Kidney capillary endothelial cell (primary cell): ENCODE results near the gene HAS3.
"Not testable (repeated sequence)": the region's sequence is repeated elsewhere in the genome, so short reads cannot be mapped to it uniquely, and the experiment has no call there.

ENCODE experiments used
- DNase-seq: peaks from one replicate; pipeline ENCODE4 v3.0.0-alpha.2; 2018; ENCODE audit warnings: low spot score

Gene HAS3

DNA sequence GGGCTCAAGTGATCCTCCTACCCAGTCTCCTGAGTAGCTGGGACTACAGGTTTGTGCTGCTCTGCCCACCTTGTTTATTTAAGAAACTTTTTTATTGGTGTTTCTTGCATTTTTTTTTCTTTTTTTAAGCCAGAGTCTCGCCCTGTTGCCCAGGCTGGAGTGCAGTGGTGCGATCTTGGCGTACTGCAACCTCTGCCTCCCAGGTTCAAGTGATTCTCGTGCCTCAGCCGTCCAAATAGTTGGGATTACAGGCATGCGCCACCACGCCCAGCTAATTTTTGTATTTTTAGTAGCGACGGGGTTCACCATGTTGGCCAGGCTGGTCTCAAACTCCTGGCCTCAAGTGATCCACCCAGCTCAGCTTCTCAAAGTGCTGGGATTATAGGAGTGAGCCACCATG lies 44.2 kb downstream of the HAS3 start:
- DNase-seq, result not testable (repeated sequence)

- peak; percentile 68 for DNase-seq
Measured at GRCh38 chr16:69150146-69150865, 44.9 kb downstream of the HAS3 start.

DNA sequence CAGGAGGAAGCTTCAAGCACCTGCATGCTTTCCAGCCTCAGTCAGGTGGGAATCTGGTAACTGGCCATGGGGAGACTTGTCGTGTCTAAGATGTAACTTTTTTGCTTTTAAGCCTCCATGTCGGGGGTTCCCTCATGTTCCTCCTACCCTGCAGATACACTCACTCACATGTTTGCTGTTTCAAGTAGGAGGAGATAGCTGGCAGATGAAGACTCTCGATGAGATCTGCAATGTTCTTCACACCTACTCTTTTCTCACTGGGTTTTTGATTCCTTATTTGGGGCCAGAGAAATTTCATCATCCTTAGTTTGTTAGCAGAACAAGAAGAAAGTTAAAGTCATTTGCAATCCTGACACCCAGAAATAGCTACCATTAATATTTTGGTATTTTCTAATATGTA lies 51.7 kb downstream of the HAS3 start:
- no peak for DNase-seq

GRCh38 chr16:69160192-69160591 lies 54.7 kb downstream of the HAS3 start:
- DNase-seq, result no peak

DNA sequence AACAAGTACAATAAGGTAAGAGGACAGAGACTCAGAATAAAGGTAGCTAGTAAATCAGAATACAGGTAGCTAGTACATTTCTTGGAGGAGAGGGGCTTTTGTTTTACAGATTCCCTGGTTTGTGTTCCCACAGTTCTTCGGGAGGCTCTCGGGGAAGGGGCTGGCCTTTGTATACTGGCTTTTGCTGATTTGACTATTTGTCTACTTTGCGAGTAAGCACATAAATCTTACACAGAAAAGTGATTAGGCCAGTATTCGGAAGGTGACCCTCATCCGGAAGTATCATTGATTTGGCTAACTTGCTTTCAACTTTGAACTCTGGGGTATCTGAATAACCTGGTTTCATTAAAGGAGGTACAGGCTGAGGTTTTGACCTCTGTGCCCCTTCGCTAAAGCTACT lies 60.1 kb downstream of the HAS3 start:
- DNase-seq, result no peak

GRCh38 chr16:69166221-69166833 lies 60.9 kb downstream of the HAS3 start:
- peak; percentile 38 for DNase-seq

DNA sequence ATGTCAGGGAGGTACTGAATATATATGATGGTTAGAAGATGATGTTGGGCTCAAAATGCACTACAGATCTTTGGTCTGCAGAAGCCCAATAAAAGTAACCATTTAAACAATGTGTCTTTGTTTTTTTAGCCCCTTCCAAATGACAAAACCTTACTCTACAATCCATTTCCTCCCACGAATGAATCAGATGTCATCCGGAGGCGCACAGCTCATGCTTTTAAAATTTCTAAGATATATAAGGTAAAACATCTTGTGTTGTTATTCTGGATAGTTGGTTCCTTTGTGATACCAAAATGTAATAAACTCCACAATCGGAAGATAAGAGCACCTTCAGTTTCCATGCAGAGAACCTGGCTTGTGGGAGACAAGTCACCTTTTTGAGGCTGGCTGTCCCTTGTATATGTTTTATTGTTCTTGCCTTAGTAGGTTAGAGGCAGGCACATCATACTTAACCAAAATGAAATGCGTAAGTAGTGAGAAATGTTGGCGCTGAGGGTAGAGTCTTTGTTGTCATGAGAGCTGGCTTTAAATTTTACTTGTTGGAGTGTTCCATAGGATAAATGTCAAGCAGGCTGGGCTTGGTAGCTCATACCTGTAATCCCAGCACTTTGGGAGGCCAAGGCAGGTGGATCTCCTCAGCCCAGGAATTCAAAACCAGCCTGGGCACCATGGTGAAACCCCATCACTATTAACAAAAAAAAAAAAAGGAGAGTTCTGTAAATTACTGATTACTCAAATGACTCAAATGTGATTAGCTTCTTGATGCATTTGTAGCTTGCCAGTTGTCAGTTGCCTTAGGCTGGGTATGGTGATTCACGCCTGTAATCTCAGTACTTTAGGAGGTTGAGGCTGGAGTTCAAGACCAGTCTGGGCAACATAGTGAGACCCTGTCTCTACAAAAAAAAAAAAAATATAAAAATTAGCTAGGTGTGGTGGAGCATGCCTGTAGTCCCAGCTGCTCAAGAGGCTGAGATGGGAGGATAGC lies 61.8 kb downstream of the HAS3 start:
- peak; percentile 64 for DNase-seq
